Stimulated activated CD4-positive, alpha-beta T cell treated with anti-CD3 and anti-CD28 coated beads, TNF-alpha, amount 100 ng/mL, for 24 hours (primary cell): ENCODE data around the gene ARHGAP44.

Experiments used
- DNase-seq, 3 experiments: peaks; one replicate each; pipeline ENCODE4 v3.0.0-alpha.2; 2020; ENCODE audit warnings: low read depth in 3 of 3

Gene ARHGAP44

GRCh38 chr17:12900474-12900873, 111.2 kb downstream of the ARHGAP44 start:
- no peak for DNase-seq

GRCh38 chr17:12902046-12902445, 112.7 kb downstream of the ARHGAP44 start:
- no peak for DNase-seq

GRCh38 chr17:12907477-12907876, 118.2 kb downstream of the ARHGAP44 start:
- no peak for DNase-seq

- DNase-seq: no peak
Measured at GRCh38 chr17:12909046-12909445, 119.7 kb downstream of the ARHGAP44 start.

GRCh38 chr17:12909511-12909910, 120.2 kb downstream of the ARHGAP44 start:
- no peak for DNase-seq

- no peak for DNase-seq
Measured at GRCh38 chr17:12911239-12911638, 121.9 kb downstream of the ARHGAP44 start.

- DNase-seq: no peak
Measured at GRCh38 chr17:12917399-12917798, 128.1 kb downstream of the ARHGAP44 start.

GRCh38 chr17:12918142-12918541, 128.8 kb downstream of the ARHGAP44 start:
- DNase-seq: no peak

GRCh38 chr17:12922120-12922519, 132.8 kb downstream of the ARHGAP44 start:
- DNase-seq: no peak

- DNase-seq: no peak
Measured at GRCh38 chr17:12924614-12925013, 135.3 kb downstream of the ARHGAP44 start.

- no peak for DNase-seq
Measured at GRCh38 chr17:12927001-12927400, 137.7 kb downstream of the ARHGAP44 start.

GRCh38 chr17:12927541-12928425, 138.5 kb downstream of the ARHGAP44 start:
- DNase-seq: no peak

- DNase-seq: no peak
Measured at GRCh38 chr17:12928736-12929135, 139.4 kb downstream of the ARHGAP44 start.

GRCh38 chr17:12936501-12936900, 147.2 kb downstream of the ARHGAP44 start:
- no peak for DNase-seq

- DNase-seq: no peak
Measured at GRCh38 chr17:12940699-12941098, 151.4 kb downstream of the ARHGAP44 start.

- DNase-seq: no peak
Measured at GRCh38 chr17:12947047-12947446, 157.7 kb downstream of the ARHGAP44 start.

GRCh38 chr17:12952012-12952411, 162.7 kb downstream of the ARHGAP44 start:
- DNase-seq: no peak

- no peak for DNase-seq
Measured at GRCh38 chr17:12953156-12953555, 163.9 kb downstream of the ARHGAP44 start.

- DNase-seq: no peak
Measured at GRCh38 chr17:12955521-12955920, 166.2 kb downstream of the ARHGAP44 start.

- DNase-seq: no peak
Measured at GRCh38 chr17:12958786-12959185, 169.5 kb downstream of the ARHGAP44 start.

GRCh38 chr17:12959441-12959840, 170.1 kb downstream of the ARHGAP44 start:
- no peak for DNase-seq

GRCh38 chr17:12961655-12962054, 172.4 kb downstream of the ARHGAP44 start:
- DNase-seq: no peak

GRCh38 chr17:12963505-12963904, 174.2 kb downstream of the ARHGAP44 start:
- no peak for DNase-seq

- DNase-seq: no peak
Measured at GRCh38 chr17:12964162-12964561, 174.9 kb downstream of the ARHGAP44 start.
